Heart left ventricle (tissue), 13 donors: ENCODE data around the gene PTP4A1.

Experiments
- CTCF ChIP-seq, 12 donors: fragments of 200-600 bp; sonication (generic) in 4 of 12; IDR thresholded peaks; one replicate each; pipeline versions ENCODE4 v1.5.0 to v1.8.0; 2018 to 2022; ENCODE audit warnings: antibody characterized with exemption in 12 of 12, mild to moderate bottlenecking in 5 of 12
- POLR2A ChIP-seq, 2 donors: fragments of 450-650 bp; IDR thresholded peaks; one replicate each; pipeline ENCODE4 v1.6.1; 2017; ENCODE audit warnings: antibody characterized with exemption in 2 of 2, mild to moderate bottlenecking in 2 of 2, moderate library complexity in 2 of 2
- donor health status: ischemic (EF 13 %, LVEDD 7.1; RV severe dilation, severe dysfunction).
- donor health status: DM: no; HTN: yes; CAD: no.
- donor health status: DM: no; HTN: no; CAD: no.
- donor health status: ischemic (EF 25% LVEDD 6.9; RV normal size, moderate dysfunction).
- donor health status: ischemic (EF 25% LVEDD 5.7; RV mildly dilated, moderate dysfunction).
- donor health status: ischemic (EF 35%, LVEDD 5.7; RV mildly dilated, moderate dysfunction).
- donor health status: nonischemic (EF 11% LVEDD 7.7; RV severe dilation, severe dysfunction).
- donor health status: DM: yes; HTN: yes; CAD: no.
- donor health status: PGD.
- donor health status: ischemic (EF 29% LVEDD 5.4; RV normal size, mild dysfunction).
- donor health status: nonischemic (EF 23%, LVEDD 6.1; RV moderate dilation, normal function).

DNA sequence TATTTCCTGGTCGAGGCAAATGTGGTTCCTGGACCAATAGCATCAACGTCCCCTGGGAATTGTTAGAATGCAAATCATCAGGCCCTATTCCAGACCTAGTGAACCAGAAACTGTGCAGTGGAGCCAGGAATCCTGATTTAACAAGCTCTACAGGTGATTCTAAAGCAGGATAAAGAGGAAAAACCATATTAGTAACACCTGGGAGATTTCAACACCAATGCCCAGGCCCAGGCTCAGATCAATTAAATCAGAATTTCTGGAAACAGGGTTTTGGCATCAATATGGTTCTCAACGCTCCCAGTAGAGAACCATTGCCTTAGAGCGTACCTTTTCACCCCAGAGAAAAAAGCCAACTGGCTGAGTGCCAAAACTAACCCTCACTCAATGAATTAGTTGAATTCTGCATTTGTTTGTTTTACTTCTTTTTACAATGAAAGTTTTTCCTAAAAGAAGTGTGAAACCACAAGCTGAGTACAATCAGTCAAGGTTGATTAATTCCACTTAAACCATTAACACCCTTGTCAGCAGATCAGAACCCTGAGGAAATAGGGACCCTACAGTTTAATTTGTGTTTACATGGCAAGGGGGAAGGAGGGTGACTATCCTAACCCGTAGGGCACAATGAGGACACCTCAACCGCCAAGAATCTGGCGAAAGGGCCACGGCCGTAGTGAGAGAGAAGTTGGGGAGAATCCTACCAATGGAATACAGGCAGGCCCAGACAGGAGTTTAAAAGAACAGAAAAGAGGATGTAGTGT is 34.9 kb upstream of the PTP4A1 start:
- no peak for TF ChIP-seq CTCF (IDR thresholded peaks at IDR 0.05)
- TF ChIP-seq POLR2A (IDR thresholded peaks at IDR 0.05), result no peak
